Activated T-helper 1 cell treated with anti-CD3 and anti-CD28 coated beads, Interleukin-12 subunit alpha, Interleukin-12 subunit beta, Interleukin-2, Interleukin-4 antibody, amounts not matched to agents 30 ng/mL and 10 ng/mL and 1 ng/mL, durations not matched to agents 14 hours and 24 hours and 36 hours (primary cell): ENCODE measurements around the gene LMO1. TPM values are rescaled to one million over a fixed set of nuclear protein-coding genes. Genes with fewer than 3 reads are reported as not detected.

Experiments
- DNase-seq: peaks from one replicate; pipeline ENCODE4 v3.0.0; 2021; ENCODE audit warnings: low spot score
- H3K27ac Mint-ChIP-seq: one replicate; pipeline ENCODE4 v1.8.0; 2021; ENCODE audit warnings: mild to moderate bottlenecking, mixed read lengths
- H3K27me3 Mint-ChIP-seq: one replicate; pipeline ENCODE4 v1.8.0; 2022; ENCODE audit warnings: mild to moderate bottlenecking, moderate library complexity, mixed read lengths; ENCODE audit not compliant: insufficient read depth
- H3K36me3 Mint-ChIP-seq: one replicate; pipeline ENCODE4 v1.8.0; 2021; ENCODE audit warnings: low read depth, mixed read lengths
- H3K4me1 Mint-ChIP-seq: one replicate; pipeline ENCODE4 v1.8.0; 2021; ENCODE audit warnings: low read depth, mixed read lengths
- H3K4me3 Mint-ChIP-seq: one replicate; pipeline ENCODE4 v1.8.0; 2021; ENCODE audit warnings: mild to moderate bottlenecking, moderate library complexity, mixed read lengths
- H3K9me3 Mint-ChIP-seq: one replicate; pipeline ENCODE4 v1.8.0; 2021; ENCODE audit warnings: mixed read lengths
- intact Hi-C: fragments of 100-400 bp; cut with micrococcal nuclease; formaldehyde crosslinking; loops from one replicate; pipeline ENCODE4 v1.15.1; 2024
- total RNA-seq: library from RNA; stranded (reverse); gene quantifications from 2 replicates; pipeline ENCODE4 v1.2.3, GENCODE V29; 2022

Gene LMO1
- not detected in 2 replicates for total RNA-seq

GRCh38 chr11:8263769-8264410 is at the start of gene LMO1:
Gene LMO1 (minus strand): TSS chr11:8263878. CDS start chr11:8263362, 516 bp downstream.
- Mint-ChIP-seq H3K4me3 (peak within 1 kb of the TSS; percentile 73), H3K4me1 (peaks cover 9% of the 10 kb centered on the region), H3K36me3 (no peaks in the 10 kb centered on the region), H3K27ac (peak within 1 kb of the TSS; percentile 24), H3K9me3 (no peaks in the 10 kb centered on the region), H3K27me3 (peaks cover 61% of the 10 kb centered on the region)
- DNase-seq: peak; percentile 58
- intact Hi-C loops: loop anchor here (1.0 to 5.0 kb wide), 4 partner anchors 17 to 257 kb away; no protein-coding TSS in a partner anchor

- no peak for DNase-seq
- H3K27ac Mint-ChIP-seq: no peak overlapping the region
- H3K27me3 Mint-ChIP-seq: peaks cover 3% of the 10 kb centered on the region
- no peak overlapping the region for H3K4me3 Mint-ChIP-seq
- H3K4me1 Mint-ChIP-seq: no peaks in the 10 kb centered on the region
- intact Hi-C loops: no loop called here
- no peaks in the 10 kb centered on the region for H3K9me3 Mint-ChIP-seq
- H3K36me3 Mint-ChIP-seq: no peaks in the 10 kb centered on the region
Measured at GRCh38 chr11:8312986-8313385, 49.3 kb upstream of the LMO1 start.

DNA sequence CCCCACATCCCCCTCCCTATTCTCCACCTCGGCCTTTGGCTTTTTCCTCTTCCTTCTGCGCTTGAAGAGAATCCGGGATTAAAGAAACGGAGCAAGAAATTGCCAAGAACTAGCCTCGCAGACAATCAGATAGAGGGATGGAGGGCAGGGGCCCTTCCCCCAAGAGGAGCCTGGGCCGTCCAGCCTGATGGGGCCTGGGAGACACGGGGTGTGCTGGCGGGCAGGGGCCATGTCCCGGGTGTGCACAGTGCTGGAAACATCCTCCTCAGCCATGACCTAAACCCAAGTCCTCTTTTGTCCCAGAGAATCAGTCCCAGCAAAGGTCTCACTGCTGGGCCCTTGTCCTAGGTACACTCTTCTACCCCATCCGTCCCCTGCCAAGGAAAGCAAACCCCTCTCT is 47.7 kb upstream of the LMO1 start:
- H3K9me3 Mint-ChIP-seq: no peaks in the 10 kb centered on the region
- H3K4me1 Mint-ChIP-seq: no peaks in the 10 kb centered on the region
- no peak overlapping the region for H3K4me3 Mint-ChIP-seq
- DNase-seq: no peak
- H3K36me3 Mint-ChIP-seq: no peaks in the 10 kb centered on the region
- no peak overlapping the region for H3K27ac Mint-ChIP-seq
- peaks cover 3% of the 10 kb centered on the region for H3K27me3 Mint-ChIP-seq
- intact Hi-C loops: no loop called here

DNA sequence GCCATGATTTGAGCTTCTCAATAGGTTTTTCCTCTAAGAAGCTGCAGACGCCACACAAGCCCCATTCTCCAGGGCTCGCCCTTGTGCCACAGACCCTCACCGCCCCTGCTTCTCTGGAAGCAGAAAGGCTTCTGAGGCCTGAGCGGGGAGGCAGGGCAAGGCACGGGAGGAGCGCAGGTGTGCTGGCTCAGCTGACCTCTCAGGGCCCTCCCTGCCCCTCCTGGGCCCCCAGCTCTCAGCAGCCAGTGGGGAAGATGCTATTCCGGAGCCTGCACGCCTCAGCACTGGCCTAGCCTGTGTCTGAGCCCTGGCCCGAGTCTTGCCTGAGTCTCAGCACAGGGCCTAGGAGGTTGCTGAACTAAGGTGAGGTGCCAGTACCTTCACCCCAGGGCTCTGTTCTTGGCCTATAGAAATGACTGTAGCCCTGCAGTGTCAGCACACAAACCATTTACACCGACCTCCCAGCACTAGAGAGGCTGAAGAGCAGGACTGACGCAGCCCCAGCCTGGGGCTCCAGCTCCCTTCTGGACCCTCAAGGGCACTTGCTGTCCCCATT is 47.1 kb upstream of the LMO1 start:
- no peak for DNase-seq
- intact Hi-C loops: no loop called here
- no peak overlapping the region for H3K4me3 Mint-ChIP-seq
- H3K27ac Mint-ChIP-seq: no peak overlapping the region
- no peaks in the 10 kb centered on the region for H3K36me3 Mint-ChIP-seq
- peaks cover 3% of the 10 kb centered on the region for H3K27me3 Mint-ChIP-seq
- H3K4me1 Mint-ChIP-seq: no peaks in the 10 kb centered on the region
- no peaks in the 10 kb centered on the region for H3K9me3 Mint-ChIP-seq

- Mint-ChIP-seq H3K27me3 (peaks cover 3% of the 10 kb centered on the region), H3K36me3 (no peaks in the 10 kb centered on the region), H3K27ac (no peak overlapping the region), H3K4me3 (no peak overlapping the region), H3K9me3 (no peaks in the 10 kb centered on the region), H3K4me1 (no peaks in the 10 kb centered on the region)
- DNase-seq: no peak
- intact Hi-C loops: no loop called here
Measured at GRCh38 chr11:8309862-8310261, 46.2 kb upstream of the LMO1 start.

GRCh38 chr11:8309311-8309710 is 45.6 kb upstream of the LMO1 start:
- Mint-ChIP-seq H3K9me3 (no peaks in the 10 kb centered on the region), H3K27me3 (peaks cover 3% of the 10 kb centered on the region), H3K36me3 (no peaks in the 10 kb centered on the region), H3K4me1 (no peaks in the 10 kb centered on the region), H3K4me3 (no peak overlapping the region), H3K27ac (no peak overlapping the region)
- intact Hi-C loops: no loop called here
- no peak for DNase-seq

DNA sequence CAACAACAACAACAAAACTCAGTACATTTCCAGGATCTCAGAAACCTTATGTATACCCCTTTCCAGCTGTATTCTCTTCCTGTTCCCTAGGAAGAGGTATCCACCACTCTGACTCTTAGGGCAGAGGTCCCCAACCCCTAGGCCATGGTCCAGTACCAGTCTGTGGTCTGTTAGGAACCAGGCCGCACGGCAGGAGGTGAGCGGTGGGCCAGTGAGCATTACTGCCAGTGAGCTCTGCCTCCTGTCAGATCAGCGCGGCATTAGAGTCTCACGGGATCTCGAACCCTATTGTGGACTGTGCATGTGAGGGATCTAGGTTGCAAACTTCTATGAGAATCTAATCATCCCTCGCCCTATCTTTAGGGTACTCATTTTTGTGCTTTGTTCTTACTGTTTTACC is 43.9 kb upstream of the LMO1 start:
- peaks cover 3% of the 10 kb centered on the region for H3K27me3 Mint-ChIP-seq
- H3K27ac Mint-ChIP-seq: no peak overlapping the region
- H3K36me3 Mint-ChIP-seq: no peaks in the 10 kb centered on the region
- H3K4me1 Mint-ChIP-seq: no peaks in the 10 kb centered on the region
- no peaks in the 10 kb centered on the region for H3K9me3 Mint-ChIP-seq
- no peak overlapping the region for H3K4me3 Mint-ChIP-seq
- intact Hi-C loops: no loop called here
- DNase-seq: no peak

DNA sequence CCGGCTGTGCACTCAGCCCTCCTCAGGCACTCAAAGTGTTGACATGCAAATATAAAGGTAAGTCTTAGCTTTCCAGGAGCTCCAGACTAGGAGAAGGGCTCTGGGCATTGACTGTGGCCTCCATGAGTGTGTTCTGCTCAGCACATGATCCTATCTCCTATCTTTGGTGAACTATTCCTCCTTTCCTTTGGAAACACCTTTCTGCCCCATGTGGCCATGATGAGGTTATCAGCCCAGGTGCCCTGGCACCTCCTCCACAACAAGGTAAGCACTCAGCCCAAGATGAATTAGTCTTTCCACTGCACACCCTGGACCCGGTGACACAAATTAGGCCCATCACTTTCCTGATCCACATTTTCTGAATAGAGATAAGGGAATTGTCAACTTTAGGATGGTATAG is 37.9 kb upstream of the LMO1 start:
- no peaks in the 10 kb centered on the region for H3K4me1 Mint-ChIP-seq
- H3K9me3 Mint-ChIP-seq: no peaks in the 10 kb centered on the region
- no peaks in the 10 kb centered on the region for H3K36me3 Mint-ChIP-seq
- DNase-seq: no peak
- H3K27ac Mint-ChIP-seq: no peak overlapping the region
- no peak overlapping the region for H3K4me3 Mint-ChIP-seq
- H3K27me3 Mint-ChIP-seq: peaks cover 3% of the 10 kb centered on the region
- intact Hi-C loops: no loop called here

- Mint-ChIP-seq H3K9me3 (no peaks in the 10 kb centered on the region), H3K36me3 (no peaks in the 10 kb centered on the region), H3K27ac (no peak overlapping the region), H3K4me1 (no peaks in the 10 kb centered on the region), H3K27me3 (peaks cover 3% of the 10 kb centered on the region), H3K4me3 (no peak overlapping the region)
- DNase-seq: no peak
- intact Hi-C loops: no loop called here
Measured at GRCh38 chr11:8298801-8299786, 35.4 kb upstream of the LMO1 start.

DNA sequence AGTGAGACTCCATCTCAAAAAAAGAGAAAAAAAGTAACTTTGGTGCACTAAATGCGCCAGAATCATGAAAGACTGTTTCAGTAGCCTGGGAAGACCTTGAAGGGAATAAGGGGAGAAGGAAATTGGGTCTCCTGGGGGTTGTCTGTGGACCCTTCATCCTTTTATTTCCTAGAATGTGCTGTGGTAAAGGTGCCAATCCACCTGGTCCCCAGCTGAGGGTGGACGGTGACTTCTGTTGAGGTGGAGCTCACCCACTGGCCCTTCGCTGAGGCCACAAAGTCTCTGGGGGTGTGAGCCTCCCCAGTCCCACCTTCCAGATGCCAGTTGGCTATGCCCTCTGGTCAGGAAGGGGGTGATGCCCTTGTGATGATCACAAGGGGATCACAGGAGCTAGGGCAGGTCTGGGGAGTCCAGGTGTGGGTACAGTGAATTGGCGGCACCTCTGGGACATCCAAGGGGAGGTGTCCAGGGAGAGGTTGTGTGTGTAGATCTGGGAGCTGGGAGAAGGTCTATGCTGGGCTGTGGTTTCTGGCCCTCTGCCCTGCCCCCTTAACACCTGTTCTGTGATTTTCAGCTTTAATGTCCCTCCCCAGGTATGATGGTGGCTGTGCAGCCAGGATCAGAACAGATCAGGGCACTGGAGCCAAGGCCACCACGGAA is 34.2 kb upstream of the LMO1 start:
- peaks cover 3% of the 10 kb centered on the region for H3K27me3 Mint-ChIP-seq
- no peak for DNase-seq
- intact Hi-C loops: no loop called here
- no peak overlapping the region for H3K27ac Mint-ChIP-seq
- H3K36me3 Mint-ChIP-seq: no peaks in the 10 kb centered on the region
- H3K4me3 Mint-ChIP-seq: no peak overlapping the region
- no peaks in the 10 kb centered on the region for H3K9me3 Mint-ChIP-seq
- H3K4me1 Mint-ChIP-seq: no peaks in the 10 kb centered on the region

GRCh38 chr11:8296872-8297271 is 33.2 kb upstream of the LMO1 start:
- H3K27ac Mint-ChIP-seq: no peak overlapping the region
- no peaks in the 10 kb centered on the region for H3K36me3 Mint-ChIP-seq
- H3K9me3 Mint-ChIP-seq: no peaks in the 10 kb centered on the region
- DNase-seq: no peak
- H3K4me3 Mint-ChIP-seq: no peak overlapping the region
- intact Hi-C loops: no loop called here
- peaks cover 3% of the 10 kb centered on the region for H3K27me3 Mint-ChIP-seq
- H3K4me1 Mint-ChIP-seq: no peaks in the 10 kb centered on the region

DNA sequence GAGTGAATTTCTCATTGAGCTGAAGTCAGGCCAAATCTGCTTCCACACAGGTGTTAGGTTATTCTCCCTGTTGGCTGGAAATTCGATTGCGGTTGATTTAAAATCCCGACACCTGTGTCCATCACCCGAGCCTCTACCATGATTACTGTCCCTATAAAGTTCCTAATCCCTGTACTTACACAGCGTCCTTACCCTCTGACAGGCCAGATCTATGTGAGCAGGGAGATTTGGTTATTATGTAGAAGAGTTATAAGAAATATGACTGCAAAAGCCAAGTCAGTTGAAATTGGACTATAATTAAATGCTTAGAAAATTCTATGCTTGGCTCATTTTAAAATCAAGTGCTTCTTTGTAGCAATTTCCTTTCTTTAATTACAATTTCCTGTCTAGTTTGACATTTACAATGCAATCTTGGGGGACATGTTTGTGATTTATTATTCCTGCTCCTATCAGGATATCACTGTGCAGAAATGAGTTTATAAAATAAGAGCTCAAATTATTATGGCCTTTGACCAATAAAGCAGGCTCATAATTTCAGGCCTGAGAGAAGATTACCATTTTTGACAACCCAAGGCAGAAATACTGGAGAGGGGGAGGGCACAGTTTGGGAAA is 32.5 kb upstream of the LMO1 start:
- no peaks in the 10 kb centered on the region for H3K4me1 Mint-ChIP-seq
- no peak for DNase-seq

More for the DNA sequence above, 32.5 kb upstream of the LMO1 start:
- no peaks in the 10 kb centered on the region for H3K36me3 Mint-ChIP-seq
- no peak overlapping the region for H3K4me3 Mint-ChIP-seq
- H3K9me3 Mint-ChIP-seq: no peaks in the 10 kb centered on the region
- H3K27ac Mint-ChIP-seq: no peak overlapping the region
- intact Hi-C loops: no loop called here
- peaks cover 3% of the 10 kb centered on the region for H3K27me3 Mint-ChIP-seq
